Aorta (tissue), 5 donors: ENCODE results near the gene SSRP1. TPM values are rescaled to one million over a fixed set of nuclear protein-coding genes. Genes with fewer than 3 reads are reported as not detected.

ENCODE experiments used
- ATAC-seq: fragments of 200-7000 bp; cut with Tn5 transposase; one replicate; pipeline ENCODE4 v1.9.1; 2022; ENCODE audit warnings: moderate library complexity; ENCODE audit not compliant: low FRiP score
- DNase-seq, 2 donors: peaks; one replicate each; pipeline ENCODE4 v3.0.0-alpha.2; 2020
- H3K27ac ChIP-seq, 2 donors: one replicate each; pipeline ENCODE4 v1.5.1; 2013; ENCODE audit warnings: low read length in 2 of 2, mild to moderate bottlenecking in 2 of 2, moderate library complexity in 2 of 2, control low read depth in 1 of 2, inconsistent platforms in 1 of 2, low read depth in 1 of 2
- H3K27me3 ChIP-seq, 2 donors: one replicate each; pipeline ENCODE4 v1.6.1; 2013; ENCODE audit warnings: control low read depth in 1 of 2, low read length in 1 of 2, mild to moderate bottlenecking in 1 of 2, moderate library complexity in 1 of 2; ENCODE audit not compliant: insufficient read depth in 2 of 2, control insufficient read depth in 1 of 2
- H3K36me3 ChIP-seq, 2 donors: one replicate each; pipeline ENCODE4 v1.6.1; 2013; ENCODE audit warnings: control low read depth in 1 of 2, low read length in 1 of 2, mild to moderate bottlenecking in 1 of 2; ENCODE audit not compliant: insufficient read depth in 2 of 2, control insufficient read depth in 1 of 2
- H3K4me1 ChIP-seq, 2 donors: one replicate each; pipeline ENCODE4 v1.6.1; 2013; ENCODE audit warnings: low read length in 2 of 2, control low read depth in 1 of 2, mild to moderate bottlenecking in 1 of 2, moderate library complexity in 1 of 2; ENCODE audit not compliant: insufficient read depth in 2 of 2, control insufficient read depth in 1 of 2
- H3K4me3 ChIP-seq, 2 donors: one replicate each; pipeline ENCODE4 v1.5.1; 2013; ENCODE audit warnings: low read length in 2 of 2, control low read depth in 1 of 2, mild to moderate bottlenecking in 1 of 2
- H3K9me3 ChIP-seq: one replicate; pipeline ENCODE4 v1.6.1; 2013; ENCODE audit warnings: mild to moderate bottlenecking, low read length; ENCODE audit not compliant: control insufficient read depth
- WGBS, 2 donors: extraction: QIAGEN DNeasy Blood & Tissue Kit; methylation state at CpG; one replicate each; pipeline ENCODE4 v1.1.7; 2013; 5-methylcytosine and 5-hydroxymethylcytosine counted together
- intact Hi-C, 2 donors: fragments of 100-400 bp; cut with DNase I; formaldehyde crosslinking; loops; one replicate each; pipeline versions ENCODE4 v1.14.2 to v1.15.0; 2022
- polyA plus RNA-seq, 2 donors: library from polyadenylated mRNA; stranded (reverse); fragments of 200-250 nt; gene quantifications; one replicate each; pipeline ENCODE4 v1.2.3, GENCODE V29; 2013
- total RNA-seq, 2 donors: library from RNA; stranded (reverse); fragmentation: NEBNext Ultra II Directional; extraction: Animal tissue kit (Norgen Biotek cat#: 25700); gene quantifications; one replicate each; pipeline ENCODE4 v1.2.1, GENCODE V29; 2021
- donor health status: healthy with polysubstance abuse.
- donor health status: Bipolar disorder and iron deficiency.
- donor health status: DM: no; HTN: no; CAD: no.
- donor health status: DM: no; HTN: no; CAD: no.
- donor health status: DM: yes; HTN: yes; CAD: no.

Gene SSRP1
- total and polyA plus RNA-seq, 4 donors: 37.8 to 48.7 (median 44.0) TPM

DNA sequence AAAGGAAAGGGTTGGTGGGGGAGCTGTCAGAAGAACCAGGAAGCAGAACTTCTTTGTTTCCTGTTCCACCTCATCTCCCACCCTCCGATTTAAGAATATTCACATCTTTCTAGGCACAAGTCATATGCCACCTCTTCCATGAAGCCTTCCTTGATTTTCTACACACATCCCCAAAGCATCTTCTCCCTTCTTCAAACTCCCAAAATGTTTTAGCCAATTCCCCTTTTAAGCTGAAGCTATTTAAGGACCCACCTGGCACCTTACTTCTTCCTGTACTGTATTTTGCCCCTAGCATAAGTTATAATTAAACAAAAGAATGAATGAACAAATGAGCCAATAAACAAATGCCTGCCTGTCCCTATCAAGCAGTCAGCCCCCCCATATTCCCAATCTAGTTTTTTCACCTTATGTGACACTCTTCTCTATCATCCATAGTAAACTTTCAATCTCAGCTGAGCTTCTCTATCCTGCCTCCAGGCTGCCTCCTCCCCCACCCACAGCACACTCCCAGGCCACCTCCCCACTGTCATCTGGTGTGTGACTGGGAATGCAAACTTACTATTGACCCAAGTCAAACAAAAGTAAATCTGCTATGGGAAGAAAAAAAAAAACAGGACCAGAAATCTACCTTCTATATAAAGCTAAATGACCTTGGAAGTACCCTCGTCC lies 14.8 kb downstream of the SSRP1 start:
- ATAC-seq: no peak
- peak overlapping the region in 1 of 2 donors; percentile 38 for H3K27ac ChIP-seq
- 41 to 46% methylated on average over 2 of the region's 2 CpGs for WGBS, 2 donors
- DNase-seq: no peak
- peaks cover 3 to 11% of the 10 kb centered on the region in 2 donors for H3K36me3 ChIP-seq
- no peak overlapping the region for H3K4me3 ChIP-seq
- intact Hi-C loops: loop anchor here (10.0 kb wide), 2 partner anchors 334 to 344 kb away; partner anchors contain the start of genes CLP1 (in 1 of the 2) and ZDHHC5 (in 1 of the 2)
- no peaks in the 10 kb centered on the region for H3K27me3 ChIP-seq
- H3K4me1 ChIP-seq: no peaks in the 10 kb centered on the region
- no peaks in the 10 kb centered on the region for H3K9me3 ChIP-seq

DNA sequence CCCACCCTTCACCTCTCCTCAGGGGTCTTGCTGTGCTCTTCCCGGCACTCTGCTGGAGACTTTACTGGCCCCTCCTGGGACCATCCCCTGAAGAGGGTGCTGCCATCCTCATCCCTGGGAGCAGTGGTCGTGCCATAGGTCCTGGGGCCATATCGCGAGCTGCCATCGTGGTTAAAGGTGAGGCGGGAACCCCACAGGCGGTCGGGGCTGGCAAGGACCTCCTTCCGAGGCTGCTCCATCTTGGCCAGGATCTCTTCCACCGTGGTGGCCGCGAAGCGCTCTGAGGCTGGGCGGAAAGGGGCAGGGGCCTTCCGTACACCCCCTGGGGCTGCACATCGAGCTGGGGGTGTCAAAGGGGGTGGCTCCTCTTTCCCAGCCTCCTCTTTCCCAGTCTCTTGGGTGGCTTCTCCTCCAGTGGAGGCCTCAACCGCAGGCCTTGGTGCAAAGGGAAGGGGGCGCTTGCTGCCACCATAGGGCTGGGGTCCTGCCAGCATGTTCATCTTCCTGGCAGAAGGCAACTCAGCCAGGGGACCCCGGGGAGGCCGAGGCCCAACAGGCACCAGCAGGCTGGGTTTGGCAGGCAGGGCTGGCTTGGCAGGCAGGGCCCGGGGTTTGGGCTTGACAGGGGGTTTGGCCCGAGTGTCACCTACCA lies 15.5 kb downstream of the SSRP1 start:
- intact Hi-C loops: loop anchor here (10.0 kb wide), 2 partner anchors 335 to 345 kb away; partner anchors contain the start of genes CLP1 (in 1 of the 2) and ZDHHC5 (in 1 of the 2)
- no peak overlapping the region for H3K4me3 ChIP-seq
- peak in 1 of 2 donors; percentile 51 for DNase-seq

DNA sequence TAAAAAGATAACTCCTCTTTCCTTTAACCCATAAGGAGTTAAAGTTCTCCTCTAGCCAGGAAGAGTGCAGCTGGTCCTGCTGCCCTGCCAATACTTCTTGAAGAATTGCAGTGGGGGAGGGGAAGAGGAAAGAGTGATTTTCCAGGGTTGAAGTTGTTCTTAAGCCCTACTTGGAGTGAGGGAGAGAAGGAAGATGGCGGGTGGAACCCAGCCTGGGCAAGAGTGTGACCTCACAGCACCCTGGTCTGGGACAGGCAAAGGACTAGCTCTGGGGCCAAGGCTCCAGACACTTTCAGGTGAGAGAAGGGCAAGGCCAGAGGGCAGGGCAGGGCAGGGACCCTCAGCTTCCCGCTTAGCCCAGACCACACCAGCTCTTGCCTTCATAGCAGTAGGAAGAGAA lies 17.5 kb downstream of the SSRP1 start:
- ATAC-seq: no peak
- no peak overlapping the region for H3K4me3 ChIP-seq
- no peak overlapping the region for H3K27ac ChIP-seq
- peaks cover 3 to 15% of the 10 kb centered on the region in 2 donors for H3K36me3 ChIP-seq
- intact Hi-C loops: no loop called here
- DNase-seq: peak in 1 of 2 donors; percentile 36
- no peaks in the 10 kb centered on the region for H3K27me3 ChIP-seq
- H3K4me1 ChIP-seq: no peaks in the 10 kb centered on the region
- 36 to 45% methylated on average over 2 of the region's 2 CpGs for WGBS, 2 donors
- no peaks in the 10 kb centered on the region for H3K9me3 ChIP-seq

More for the DNA sequence above, 15.5 kb downstream of the SSRP1 start:
- Histone ChIP-seq H3K27ac (no peak overlapping the region), H3K27me3 (no peaks in the 10 kb centered on the region), H3K9me3 (no peaks in the 10 kb centered on the region), H3K36me3 (peaks cover 3 to 11% of the 10 kb centered on the region in 2 donors), H3K4me1 (no peaks in the 10 kb centered on the region)
- no peak for ATAC-seq
- 77 to 82% methylated on average over 21 to 22 of the region's 22 CpGs for whole genome bisulfite sequencing, 2 donors

DNA sequence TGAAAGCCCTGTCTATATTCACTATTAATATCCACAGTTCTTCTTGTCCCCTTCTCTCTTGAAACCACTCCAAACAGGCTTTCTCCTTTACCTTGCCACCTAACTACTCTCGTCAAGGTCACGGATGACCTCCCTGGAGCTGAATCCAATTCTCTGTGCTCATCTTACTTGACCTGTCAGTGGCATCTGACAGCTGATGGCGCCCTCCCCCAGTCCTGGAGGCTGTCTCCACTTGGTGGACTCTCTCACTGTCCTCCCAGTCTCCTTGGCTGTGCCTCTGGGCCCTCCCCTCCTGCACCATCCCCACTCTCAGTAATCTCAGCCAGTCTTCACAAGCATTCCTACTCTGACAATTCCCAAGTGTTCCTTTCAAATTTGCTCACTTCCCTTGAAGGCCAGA lies 19.7 kb downstream of the SSRP1 start:
- H3K4me3 ChIP-seq: no peak overlapping the region
- WGBS, 2 donors: 82 to 85% methylated on average over 3 of the region's 3 CpGs
- ATAC-seq: no peak
- H3K27ac ChIP-seq: no peak overlapping the region
- no peak for DNase-seq
- H3K36me3 ChIP-seq: peaks cover 3 to 15% of the 10 kb centered on the region in 2 donors
- intact Hi-C loops: no loop called here
- no peaks in the 10 kb centered on the region for H3K9me3 ChIP-seq
- no peaks in the 10 kb centered on the region for H3K4me1 ChIP-seq
- H3K27me3 ChIP-seq: no peaks in the 10 kb centered on the region

DNA sequence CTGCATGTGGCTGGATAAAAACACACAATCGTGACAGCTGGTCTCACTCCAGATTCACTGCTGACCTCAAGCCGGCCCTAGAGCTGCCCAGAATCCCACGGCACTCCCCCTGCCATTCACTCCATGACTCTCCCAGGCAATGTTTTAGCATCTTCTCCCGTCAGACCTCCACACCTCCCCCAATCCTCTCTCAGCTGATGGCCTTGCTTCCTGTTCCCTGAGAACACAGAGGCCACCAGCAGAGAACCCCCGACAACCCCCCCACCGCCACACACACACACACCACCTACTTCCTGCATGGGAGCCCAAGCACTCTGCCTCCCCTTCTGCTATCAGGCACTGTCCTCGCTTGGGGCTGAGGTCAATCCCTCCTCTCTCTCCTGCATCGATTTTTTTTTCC lies 20.2 kb downstream of the SSRP1 start:
- no peak for ATAC-seq
- DNase-seq: peak in 1 of 2 donors; percentile 40
- Histone ChIP-seq H3K27me3 (no peaks in the 10 kb centered on the region), H3K4me1 (no peaks in the 10 kb centered on the region), H3K9me3 (no peaks in the 10 kb centered on the region), H3K4me3 (no peak overlapping the region), H3K36me3 (peaks cover 3 to 15% of the 10 kb centered on the region in 2 donors), H3K27ac (no peak overlapping the region)
- 55 to 59% methylated on average over 8 of the region's 8 CpGs for WGBS, 2 donors
- intact Hi-C loops: no loop called here

DNA sequence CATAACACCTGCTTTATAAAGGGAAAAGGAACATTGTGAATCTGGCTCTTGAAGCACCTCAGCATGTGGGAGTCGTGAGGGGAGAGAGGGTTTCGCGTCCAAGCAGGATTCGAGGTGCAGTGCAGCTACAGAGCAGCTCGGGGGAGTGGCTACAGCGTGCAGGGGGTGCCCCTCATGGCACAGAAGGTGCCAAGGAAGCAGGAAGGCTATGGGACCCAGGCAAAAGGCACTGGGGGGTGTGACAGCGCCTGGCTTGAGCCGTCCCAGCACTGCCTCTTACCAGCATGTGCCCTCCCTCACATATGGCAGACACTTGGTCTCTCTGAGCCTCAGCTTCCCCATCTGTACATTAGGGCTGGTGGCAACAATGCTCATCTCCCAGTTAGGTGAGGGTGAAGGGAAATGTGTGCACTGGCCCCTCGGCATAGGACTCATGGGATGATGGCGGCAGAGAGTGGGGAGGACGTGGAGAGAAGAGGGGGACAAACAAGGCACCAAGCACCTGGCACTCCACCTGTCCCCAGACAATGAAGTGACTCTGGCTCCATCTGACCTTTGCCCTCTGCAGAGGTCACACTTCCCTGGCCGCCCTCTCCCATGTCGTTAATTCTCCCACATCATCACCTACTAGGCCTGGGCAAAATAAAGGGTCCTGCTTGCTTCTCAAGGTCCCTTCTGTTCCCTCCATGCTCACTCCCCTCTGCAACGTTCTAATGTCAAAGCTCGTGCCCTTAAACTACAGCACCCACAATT lies 21.3 kb downstream of the SSRP1 start:
- ATAC-seq (no peak), DNase-seq (peak; percentile 50 to 63)
- Histone ChIP-seq H3K9me3 (no peaks in the 10 kb centered on the region), H3K27me3 (no peaks in the 10 kb centered on the region), H3K4me1 (no peaks in the 10 kb centered on the region), H3K27ac (no peak overlapping the region), H3K4me3 (no peak overlapping the region), H3K36me3 (peaks cover 3 to 15% of the 10 kb centered on the region in 2 donors)
- intact Hi-C loops: no loop called here
- WGBS, 2 donors: 83 to 86% methylated on average over 15 of the region's 15 CpGs

DNA sequence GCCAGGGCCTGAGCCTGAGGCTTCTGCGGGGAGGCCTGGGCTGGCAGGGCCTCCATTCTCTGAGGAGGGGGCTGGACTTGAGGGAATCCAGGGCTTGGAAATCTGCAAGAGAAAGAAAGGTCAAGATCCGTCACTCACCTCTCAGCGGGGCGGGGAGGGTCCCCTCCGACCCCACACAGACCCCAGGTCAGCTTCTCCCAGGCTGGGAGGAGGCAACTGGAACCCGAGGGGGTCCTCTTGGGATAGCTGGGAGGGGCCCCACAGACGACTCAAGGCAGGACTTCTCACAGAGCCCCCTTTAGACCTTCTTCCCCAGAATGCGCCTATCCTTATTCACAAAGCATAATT lies 21.9 kb downstream of the SSRP1 start:
- H3K27ac ChIP-seq: no peak overlapping the region
- no peaks in the 10 kb centered on the region for H3K27me3 ChIP-seq
- no peak overlapping the region for H3K4me3 ChIP-seq
- peak; percentile 40 to 62 for DNase-seq
- ATAC-seq: no peak
- intact Hi-C loops: no loop called here
- 80 to 81% methylated on average over 8 of the region's 8 CpGs for WGBS, 2 donors
- no peaks in the 10 kb centered on the region for H3K9me3 ChIP-seq
- H3K36me3 ChIP-seq: peaks cover 3 to 17% of the 10 kb centered on the region in 2 donors
- no peaks in the 10 kb centered on the region for H3K4me1 ChIP-seq

DNA sequence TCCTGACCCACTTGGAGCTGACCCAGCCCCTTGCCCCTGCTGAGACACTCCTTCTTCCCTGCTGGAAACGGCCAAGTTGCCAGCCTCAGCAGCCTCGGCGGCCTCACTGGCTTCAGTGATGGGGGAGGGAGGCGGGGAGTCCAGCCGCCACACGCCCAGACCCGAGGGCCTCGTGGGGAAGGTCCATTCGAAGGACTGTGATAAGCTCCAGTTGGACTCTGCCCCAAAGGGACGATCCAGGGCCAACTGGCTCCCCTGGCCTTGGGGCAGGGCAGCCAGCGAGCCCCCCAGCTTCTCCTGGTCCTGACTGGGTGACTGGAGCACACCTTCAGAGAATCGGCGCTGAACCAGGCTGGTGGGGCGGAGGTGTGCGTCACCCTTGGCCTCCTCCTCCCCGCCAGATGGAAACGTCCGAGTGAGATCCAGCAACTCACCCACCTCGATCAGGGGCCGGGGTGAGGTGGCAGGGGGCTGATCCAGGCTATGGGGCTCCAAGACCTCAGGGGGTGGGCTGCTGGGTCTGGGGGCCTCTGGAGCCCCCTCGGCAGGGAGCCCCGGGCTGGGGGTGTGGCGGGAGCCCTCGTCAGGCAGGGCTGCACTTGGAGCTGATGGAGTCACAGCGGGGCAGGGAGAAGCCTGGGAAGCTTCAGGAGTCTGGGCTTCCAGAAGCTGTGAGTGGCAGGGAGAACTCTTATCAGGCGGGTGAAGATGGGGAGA lies 22.5 kb downstream of the SSRP1 start:
- no peaks in the 10 kb centered on the region for H3K4me1 ChIP-seq
- peaks cover 3 to 17% of the 10 kb centered on the region in 2 donors for H3K36me3 ChIP-seq
- no peaks in the 10 kb centered on the region for H3K9me3 ChIP-seq
- DNase-seq (peak in 1 of 2 donors; percentile 44), ATAC-seq (no peak)
- no peak overlapping the region for H3K4me3 ChIP-seq
- intact Hi-C loops: no loop called here
- no peaks in the 10 kb centered on the region for H3K27me3 ChIP-seq
- H3K27ac ChIP-seq: no peak overlapping the region
- WGBS, 2 donors: 70 to 71% methylated on average over 26 of the region's 26 CpGs
